NT2/D1 (cell line): ENCODE results near the gene SRY.

Experiments used
- YY1 ChIP-seq: IDR thresholded peaks from 2 replicates; pipeline ENCODE4 v1.6.1; 2011; ENCODE audit not compliant: insufficient read length, insufficient read depth
- ZNF274 ChIP-seq: IDR thresholded peaks from 2 replicates; pipeline ENCODE4 v1.6.1; 2011; ENCODE audit warnings: mild to moderate bottlenecking, low read depth, low read length

DNA sequence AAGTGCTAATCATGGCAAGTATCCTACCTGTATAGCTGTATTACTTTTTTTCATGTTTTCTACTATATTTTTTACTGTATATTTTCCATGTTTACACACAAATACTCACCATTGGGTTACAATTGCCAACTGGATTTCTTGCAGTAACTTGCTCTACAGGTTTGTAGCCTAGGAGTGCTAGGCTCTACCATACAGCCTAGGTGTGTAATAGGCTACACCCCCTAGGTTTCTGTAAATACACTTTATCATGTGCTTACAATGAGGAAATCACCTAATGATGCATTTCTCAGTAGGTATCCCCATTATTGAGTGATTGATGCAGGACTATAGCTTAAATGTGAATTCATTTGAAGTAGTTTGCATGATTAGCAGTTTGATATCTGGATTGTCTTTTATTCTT is 10.5 kb upstream of the SRY start:
- TF ChIP-seq YY1: no peak
- no peak for TF ChIP-seq ZNF274
